Right ventricle myocardium inferior (tissue), 1 donor: ENCODE data around the gene SLMAP. TPM values are rescaled to one million over a fixed set of nuclear protein-coding genes. Genes with fewer than 3 reads are reported as not detected.

Experiments
- ATAC-seq: fragments of 200-7000 bp; cut with Tn5 transposase; one replicate; pipeline ENCODE4 v1.9.1; 2020; ENCODE audit warnings: mild to moderate bottlenecking, moderate library complexity
- DNase-seq: peaks from one replicate; pipeline ENCODE4 v3.0.0; 2021; ENCODE audit errors: missing footprints
- intact Hi-C: fragments of 100-400 bp; cut with DNase I; formaldehyde crosslinking; loops from one replicate; pipeline ENCODE4 v1.11.0; 2022
- total RNA-seq: library from RNA; stranded (reverse); fragmentation: NEBNext Ultra II Directional; extraction: Animal tissue kit (Norgen Biotek cat#: 25700); gene quantifications from one replicate; pipeline ENCODE4 v1.2.1, GENCODE V29; 2021
- donor health status: DM: no; HTN: yes; CAD: no; lungs with severe emphysema.

The SLMAP gene
- total RNA-seq, 1 donor from 2014 or later: 294 TPM

- intact Hi-C loops: no loop called here
- no peak for ATAC-seq
- no peak for DNase-seq
These were observed 147.2 kb downstream of the SLMAP start for GRCh38 chr3:57903124-57903890.

GRCh38 chr3:57910990-57911389, 154.9 kb downstream of the SLMAP start:
- no peak for DNase-seq
- ATAC-seq: no peak
- intact Hi-C loops: no loop called here

GRCh38 chr3:57911593-57911992, 155.5 kb downstream of the SLMAP start:
- DNase-seq (no peak), ATAC-seq (no peak)
- intact Hi-C loops: no loop called here

GRCh38 chr3:57917601-57918000, 161.5 kb downstream of the SLMAP start:
- ATAC-seq (no peak), DNase-seq (no peak)
- intact Hi-C loops: no loop called here

GRCh38 chr3:57918123-57918837, 162.2 kb downstream of the SLMAP start:
- intact Hi-C loops: no loop called here
- no peak for ATAC-seq
- DNase-seq: no peak

GRCh38 chr3:57919987-57920386, 163.9 kb downstream of the SLMAP start:
- intact Hi-C loops: no loop called here
- no peak for ATAC-seq

GRCh38 chr3:57923101-57923500, 167.0 kb downstream of the SLMAP start:
- intact Hi-C loops: no loop called here
- ATAC-seq (no peak), DNase-seq (no peak)

More at GRCh38 chr3:57919987-57920386, 163.9 kb downstream of the SLMAP start:
- no peak for DNase-seq

- no peak for ATAC-seq
- intact Hi-C loops: no loop called here
- DNase-seq: no peak
These were observed 167.6 kb downstream of the SLMAP start for GRCh38 chr3:57923752-57924151.

GRCh38 chr3:57927166-57927565, 171.1 kb downstream of the SLMAP start:
- ATAC-seq: peak; percentile 50
- DNase-seq: no peak
- intact Hi-C loops: loop anchor here (2.0 kb wide), 1 partner anchor 16 kb away; no protein-coding TSS in a partner anchor

- intact Hi-C loops: loop anchor here (2.0 kb wide), 1 partner anchor 15 kb away; no protein-coding TSS in a partner anchor
- no peak for DNase-seq
- ATAC-seq: no peak
These were observed 171.8 kb downstream of the SLMAP start for GRCh38 chr3:57927916-57928315.

GRCh38 chr3:57928511-57928910, 172.4 kb downstream of the SLMAP start:
- ATAC-seq (no peak), DNase-seq (no peak)
- intact Hi-C loops: no loop called here

- intact Hi-C loops: no loop called here
- ATAC-seq (no peak), DNase-seq (no peak)
These were observed 173.9 kb downstream of the SLMAP start for GRCh38 chr3:57929988-57930387.

GRCh38 chr3:57933602-57934001, 177.5 kb downstream of the SLMAP start:
- DNase-seq (no peak), ATAC-seq (no peak)
- intact Hi-C loops: no loop called here

- intact Hi-C loops: no loop called here
- DNase-seq (no peak), ATAC-seq (no peak)
These were observed 178.3 kb downstream of the SLMAP start for GRCh38 chr3:57934373-57934772.

GRCh38 chr3:57935539-57935938, 179.4 kb downstream of the SLMAP start:
- intact Hi-C loops: loop anchor here (5.0 kb wide), 1 partner anchor 43 kb away; no protein-coding TSS in a partner anchor
- DNase-seq (no peak), ATAC-seq (no peak)

- DNase-seq (no peak), ATAC-seq (no peak)
- intact Hi-C loops: loop anchor here (5.0 kb wide), 1 partner anchor 45 kb away; no protein-coding TSS in a partner anchor
These were observed 181.0 kb downstream of the SLMAP start for GRCh38 chr3:57937092-57937491.

GRCh38 chr3:57939775-57940174, 183.7 kb downstream of the SLMAP start:
- no peak for DNase-seq
- intact Hi-C loops: loop anchor here (5.0 kb wide), 1 partner anchor 47 kb away; no protein-coding TSS in a partner anchor
- no peak for ATAC-seq

GRCh38 chr3:57942388-57942787, 186.3 kb downstream of the SLMAP start:
- DNase-seq (no peak), ATAC-seq (no peak)
- intact Hi-C loops: loop anchor here (2.0 kb wide), 1 partner anchor 16 kb away; no protein-coding TSS in a partner anchor

GRCh38 chr3:57942872-57943283, 186.8 kb downstream of the SLMAP start:
- intact Hi-C loops: loop anchor here (2.0 kb wide), 1 partner anchor 16 kb away; no protein-coding TSS in a partner anchor
- DNase-seq: no peak
- peak; percentile 73 for ATAC-seq
